GM18520 (cell line): Measurements from ENCODE around the gene CYP1B1.
"Not testable (repeated sequence)": the region's sequence is repeated elsewhere in the genome, so short reads cannot be mapped to it uniquely, and the experiment has no call there.

ENCODE experiments used
- ATAC-seq: cut with Tn5 transposase; IDR thresholded peaks from one replicate; pipeline ENCODE4 v1.9.1; 2021; ENCODE audit not compliant: unreplicated experiment

The CYP1B1 gene

DNA sequence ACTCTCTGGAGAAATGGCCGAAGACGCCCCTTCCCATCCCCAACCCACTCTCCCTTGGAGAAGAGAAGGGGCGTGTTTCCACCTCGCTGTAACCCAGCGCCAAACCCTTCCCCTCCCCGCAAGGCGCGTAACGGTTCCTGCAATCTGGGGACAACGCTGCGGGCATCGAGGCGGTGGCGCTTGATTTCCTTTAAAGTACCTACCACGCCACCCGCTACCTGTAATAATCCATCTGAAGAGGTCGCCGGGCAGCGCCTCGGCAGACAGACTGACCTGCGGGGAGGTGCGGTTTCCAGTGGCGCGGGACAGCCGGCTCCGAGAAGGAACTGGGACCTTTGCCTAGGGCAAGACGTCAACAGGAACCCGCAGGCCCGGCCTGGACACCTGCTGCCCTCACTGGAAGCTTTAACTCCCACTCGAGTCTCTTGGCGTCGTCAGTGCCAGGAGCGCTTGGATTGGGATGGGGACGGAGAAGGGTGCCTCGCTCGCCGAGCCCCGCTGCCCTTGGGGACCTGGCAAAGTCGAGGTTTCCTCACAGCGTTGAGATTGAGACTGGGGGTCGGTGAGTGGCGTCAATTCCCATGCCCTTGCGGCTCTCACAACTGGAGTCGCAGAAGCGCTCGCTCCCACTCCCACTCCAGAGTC, at the start of gene CYP1B1:
Gene CYP1B1, minus strand, starts transcription at position 645 of the 645 bp plus-strand sequence. CDS start 763 bp downstream, outside the sequence.
- no peak for ATAC-seq

- ATAC-seq = no peak
Measured at GRCh38 chr2:38125007-38125406, 49.1 kb upstream of the CYP1B1 start.

GRCh38 chr2:38123911-38124310, 48.0 kb upstream of the CYP1B1 start:
- ATAC-seq = no peak

DNA sequence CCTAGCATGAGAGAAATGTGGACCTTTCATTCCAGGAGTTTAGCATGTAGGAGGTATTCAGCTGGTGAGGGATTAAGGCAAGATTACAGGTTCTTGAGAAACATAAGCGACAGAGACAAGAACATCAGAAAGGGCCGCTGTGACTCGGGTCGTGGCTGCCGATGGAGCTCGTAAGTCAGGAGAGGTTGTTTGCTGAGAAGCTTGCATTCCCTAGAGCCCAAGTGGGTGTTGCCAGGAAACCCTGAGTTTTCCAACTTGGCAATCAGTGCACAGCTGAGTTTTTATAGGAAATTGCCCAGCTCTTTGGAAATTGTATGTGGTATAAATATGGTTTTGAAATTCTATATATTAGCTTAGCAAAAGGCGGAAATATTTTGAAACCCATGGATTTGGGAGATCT, 46.4 kb upstream of the CYP1B1 start:
- no peak for ATAC-seq

DNA sequence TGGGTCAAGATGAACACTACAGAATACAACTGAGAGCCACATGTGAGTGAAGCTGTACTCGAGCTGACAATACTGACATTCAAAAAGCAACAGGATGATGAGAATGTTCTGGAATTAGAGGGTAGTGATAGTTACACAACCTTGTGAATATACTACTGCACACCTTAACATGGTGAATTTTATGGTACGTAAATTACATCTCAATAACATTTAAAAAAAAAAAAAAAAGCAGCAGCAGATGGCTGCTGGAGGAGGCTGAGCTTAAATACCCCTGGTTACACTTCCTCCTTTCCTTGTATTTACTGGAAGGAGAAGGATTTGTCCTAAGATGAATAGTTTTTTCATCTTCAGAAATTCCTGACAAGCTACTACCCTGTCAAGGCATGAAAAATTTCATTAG, 45.5 kb upstream of the CYP1B1 start:
- no peak for ATAC-seq

- no peak for ATAC-seq
Measured at GRCh38 chr2:38120829-38121228, 44.9 kb upstream of the CYP1B1 start.

- no peak for ATAC-seq
Measured at GRCh38 chr2:38120264-38120592, 44.3 kb upstream of the CYP1B1 start.

DNA sequence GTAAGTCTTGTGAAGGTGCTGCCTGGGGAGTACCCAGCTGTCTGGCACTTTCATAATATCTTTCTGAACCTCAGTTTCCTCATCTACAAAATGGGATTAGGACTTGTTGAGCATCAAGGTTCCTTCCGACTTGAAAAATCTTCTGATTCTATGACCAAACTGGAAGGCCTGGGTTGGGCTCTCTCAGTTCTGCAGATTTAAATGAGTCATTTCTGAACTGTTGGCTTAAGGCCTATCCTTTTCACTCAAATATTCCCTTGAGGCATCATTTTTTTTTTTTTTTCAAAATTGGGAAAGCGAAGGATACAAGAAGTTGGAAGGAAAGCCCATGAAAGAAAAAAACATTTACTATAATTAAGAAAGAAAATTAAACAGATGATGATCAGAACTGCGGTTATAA, 40.8 kb upstream of the CYP1B1 start:
- no peak for ATAC-seq

DNA sequence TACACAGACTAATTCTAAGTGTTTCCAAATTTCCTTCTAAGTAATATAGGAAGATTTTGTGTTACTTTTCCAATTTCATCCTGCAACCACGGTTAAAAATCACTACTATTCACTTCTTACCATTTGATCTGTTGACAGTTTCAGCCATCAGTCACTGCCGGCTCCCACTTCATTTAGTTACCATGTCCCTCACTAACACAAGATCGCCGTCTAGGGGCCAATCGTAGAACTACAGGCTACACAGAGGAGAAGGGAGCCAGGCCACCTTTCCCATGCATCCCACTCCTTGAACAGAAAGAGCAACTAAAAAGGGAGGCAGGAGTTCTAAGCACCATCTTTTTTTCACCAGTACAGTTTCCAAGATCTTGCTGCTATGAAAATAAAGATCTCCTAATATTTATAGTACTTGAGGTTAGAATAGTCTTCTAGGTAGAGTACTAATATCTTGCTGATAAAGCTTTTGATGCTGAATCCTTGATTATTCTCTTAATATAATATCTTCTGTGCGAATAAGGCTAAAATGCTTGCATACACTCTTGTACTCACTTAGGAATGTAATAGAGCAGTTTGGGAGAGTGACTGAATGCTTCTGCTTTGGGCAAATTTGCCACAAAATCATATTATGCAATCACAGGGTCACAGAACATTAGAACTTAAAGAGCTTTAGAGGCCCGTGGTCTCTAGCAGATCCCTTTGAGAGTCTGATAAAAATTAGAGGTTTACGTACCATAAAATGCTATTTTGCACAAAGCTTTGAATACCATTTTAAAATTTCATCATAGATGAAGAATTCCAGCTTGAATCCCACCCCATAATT, 39.5 kb upstream of the CYP1B1 start:
- no peak for ATAC-seq

GRCh38 chr2:38113981-38114708, 38.2 kb upstream of the CYP1B1 start:
- no peak for ATAC-seq

- no peak for ATAC-seq
Measured at GRCh38 chr2:38113051-38113450, 37.1 kb upstream of the CYP1B1 start.

DNA sequence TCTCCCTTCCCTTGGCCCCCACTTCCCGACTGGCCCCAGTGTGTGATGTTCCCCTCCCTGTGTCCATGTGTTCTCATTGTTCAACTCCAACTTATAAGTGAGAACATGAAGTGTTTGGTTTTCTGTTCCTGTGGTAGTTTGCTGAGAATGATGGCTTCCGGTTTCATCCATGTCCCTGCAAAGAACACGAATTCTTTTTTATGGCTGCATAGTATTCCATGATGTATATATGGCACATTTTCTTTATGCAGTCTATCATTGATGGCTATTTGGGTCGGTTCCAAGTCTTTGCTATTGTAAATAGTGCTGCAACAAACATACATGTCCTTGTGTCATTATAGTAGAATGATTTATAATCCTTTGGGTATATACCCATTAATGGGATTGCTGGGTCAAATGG, 35.4 kb upstream of the CYP1B1 start:
- ATAC-seq = not testable (repeated sequence)

DNA sequence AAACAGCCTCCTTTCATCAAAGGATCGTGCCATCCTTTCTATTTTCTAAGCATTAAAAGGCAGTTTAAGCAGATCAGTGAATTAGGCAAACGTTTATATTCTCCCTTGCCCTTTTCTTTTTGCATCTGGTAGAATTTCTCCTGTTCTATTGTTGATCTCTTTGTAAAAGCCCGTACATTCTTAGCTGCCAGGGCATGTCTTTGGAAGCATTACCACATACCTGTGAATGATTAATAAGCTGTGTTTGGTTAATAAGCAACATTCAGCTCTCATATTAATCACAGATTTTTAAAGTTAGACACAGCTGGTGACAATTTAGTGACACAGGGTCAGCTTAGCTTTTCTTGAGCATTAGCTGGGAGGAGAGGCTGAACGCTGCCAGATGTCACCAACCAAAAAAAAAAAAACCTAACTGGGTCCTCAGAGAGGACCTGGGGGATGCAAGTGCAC, 33.8 kb upstream of the CYP1B1 start:
- no peak for ATAC-seq

GRCh38 chr2:38108907-38109731, 33.2 kb upstream of the CYP1B1 start:
- ATAC-seq = no peak

GRCh38 chr2:38107738-38108410, 31.9 kb upstream of the CYP1B1 start:
- no peak for ATAC-seq

- no peak for ATAC-seq
Measured at GRCh38 chr2:38106405-38107094, 30.6 kb upstream of the CYP1B1 start.

GRCh38 chr2:38105922-38106321, 30.0 kb upstream of the CYP1B1 start:
- no peak for ATAC-seq

DNA sequence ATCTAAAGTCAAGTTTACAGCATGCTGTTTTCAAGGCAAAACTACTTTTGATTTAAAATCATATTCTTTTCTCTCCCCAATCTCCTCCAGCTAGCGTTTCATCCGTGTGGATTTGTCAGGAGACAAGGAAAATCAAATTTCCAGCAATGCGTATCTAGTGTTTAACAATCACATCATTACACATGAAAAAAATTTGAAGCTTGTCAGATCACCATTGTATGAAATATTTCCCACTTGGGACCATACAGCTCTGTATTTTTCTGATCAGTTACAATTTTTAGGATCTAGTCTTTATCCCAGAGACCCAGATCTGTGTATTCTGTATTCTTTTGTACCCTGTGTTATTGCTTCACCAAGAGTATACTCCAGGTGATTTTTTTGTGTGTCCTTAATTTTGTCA, 28.6 kb upstream of the CYP1B1 start:
- ATAC-seq = no peak

DNA sequence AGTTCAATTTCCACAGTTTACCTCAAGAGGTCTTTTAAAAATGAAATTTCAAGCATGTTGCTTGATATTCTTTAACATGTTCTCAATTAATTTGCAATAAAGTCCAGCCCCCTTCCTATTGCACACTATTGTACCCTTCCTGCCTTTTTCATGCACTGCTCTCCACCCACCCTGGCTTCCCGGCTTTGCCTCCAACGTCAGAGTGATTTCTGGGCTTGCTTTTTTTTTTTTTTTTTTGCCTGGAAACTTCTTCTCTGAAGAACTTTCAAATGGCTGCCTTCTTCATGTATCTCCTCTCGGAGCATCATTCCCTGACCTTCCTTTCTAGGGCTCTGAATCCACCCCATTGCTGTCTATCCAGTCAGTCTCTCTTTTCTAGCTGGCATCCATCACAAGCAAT, 24.4 kb upstream of the CYP1B1 start:
- no peak for ATAC-seq
